Measurements from ENCODE around the gene ZNF350.
"Not testable (repeated sequence)": the region's sequence is repeated elsewhere in the genome, so short reads cannot be mapped to it uniquely, and the experiment has no call there.

The ZNF350 gene

GRCh38 chr19:51986309-51987291 lies at the start of gene ZNF350:
TSS of gene ZNF350 (minus strand) at chr19:51986840. CDS start at chr19:51974360, 12,480 bp downstream.
- DNase-seq (ENCODE audit: low read depth in 3 of 3, low spot score in 1 of 3), result peak; percentile 59 to 76 (median 73)

GRCh38 chr19:52034051-52034728 lies 47.5 kb upstream of the ZNF350 start:
- no peak for DNase-seq (ENCODE audit: low read depth in 3 of 3, low spot score in 1 of 3)

DNA sequence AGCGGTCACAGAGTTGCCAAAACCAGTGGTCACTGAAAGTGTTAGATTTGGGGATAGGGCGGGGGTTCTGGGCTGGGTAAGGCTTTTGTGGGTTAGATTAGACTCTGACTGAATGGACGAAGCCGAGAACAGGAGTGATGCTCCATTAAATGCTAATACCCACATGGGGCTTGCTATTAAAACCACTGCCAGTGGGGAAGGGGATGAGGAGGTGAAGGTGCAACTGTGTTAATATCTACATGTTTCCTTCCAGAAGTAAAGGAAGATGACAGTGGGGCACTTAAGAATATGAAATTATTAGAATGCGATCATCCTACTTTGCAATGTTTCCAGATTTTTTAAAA lies 42.1 kb upstream of the ZNF350 start:
- no peak for DNase-seq (ENCODE audit: low read depth in 3 of 3, low spot score in 1 of 3)

DNA sequence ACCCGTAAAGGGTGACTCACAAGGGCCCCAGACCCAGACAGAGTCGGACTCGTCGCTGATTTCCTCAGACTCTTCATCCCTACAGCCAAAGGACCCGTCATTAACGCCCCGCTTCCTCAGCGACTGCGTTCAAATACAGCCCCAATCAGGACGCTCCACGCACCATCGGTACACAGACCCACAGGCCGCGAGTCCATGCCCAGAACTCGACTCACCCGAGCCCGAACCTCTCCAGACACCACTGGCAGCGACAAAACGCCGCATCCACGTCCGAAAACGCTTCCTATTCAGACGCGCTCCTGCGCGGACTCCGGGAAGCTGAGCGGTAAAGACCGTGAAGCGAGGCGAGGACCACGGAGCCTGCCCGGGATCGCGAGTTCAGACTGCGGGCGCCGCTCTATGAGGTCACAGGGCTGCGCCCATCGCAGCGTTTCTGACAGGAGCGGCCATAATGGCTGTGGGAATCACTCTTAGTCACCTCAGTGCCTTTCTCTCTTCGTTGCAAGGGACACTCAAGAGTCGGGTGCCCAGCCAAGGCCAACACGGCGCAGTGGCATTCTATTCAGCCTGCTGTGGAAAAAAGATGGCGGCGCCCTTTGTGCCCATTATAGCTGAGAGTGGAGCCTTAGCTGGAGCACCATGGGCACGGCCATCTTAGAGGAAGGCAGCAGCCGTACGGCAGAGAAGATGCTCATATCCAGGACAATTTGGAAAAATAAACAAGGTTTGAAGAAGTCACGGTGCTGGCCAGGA lies 41.6 kb upstream of the ZNF350 start, which contains the start of gene ZNF614:
TSS of gene ZNF614 (minus strand) at position 353 of the 753 bp plus-strand sequence. CDS start 2,634 bp downstream, outside the sequence.
- DNase-seq (ENCODE audit: low read depth in 3 of 3, low spot score in 1 of 3), result peak; percentile 45 to 73 (median 59)

DNA sequence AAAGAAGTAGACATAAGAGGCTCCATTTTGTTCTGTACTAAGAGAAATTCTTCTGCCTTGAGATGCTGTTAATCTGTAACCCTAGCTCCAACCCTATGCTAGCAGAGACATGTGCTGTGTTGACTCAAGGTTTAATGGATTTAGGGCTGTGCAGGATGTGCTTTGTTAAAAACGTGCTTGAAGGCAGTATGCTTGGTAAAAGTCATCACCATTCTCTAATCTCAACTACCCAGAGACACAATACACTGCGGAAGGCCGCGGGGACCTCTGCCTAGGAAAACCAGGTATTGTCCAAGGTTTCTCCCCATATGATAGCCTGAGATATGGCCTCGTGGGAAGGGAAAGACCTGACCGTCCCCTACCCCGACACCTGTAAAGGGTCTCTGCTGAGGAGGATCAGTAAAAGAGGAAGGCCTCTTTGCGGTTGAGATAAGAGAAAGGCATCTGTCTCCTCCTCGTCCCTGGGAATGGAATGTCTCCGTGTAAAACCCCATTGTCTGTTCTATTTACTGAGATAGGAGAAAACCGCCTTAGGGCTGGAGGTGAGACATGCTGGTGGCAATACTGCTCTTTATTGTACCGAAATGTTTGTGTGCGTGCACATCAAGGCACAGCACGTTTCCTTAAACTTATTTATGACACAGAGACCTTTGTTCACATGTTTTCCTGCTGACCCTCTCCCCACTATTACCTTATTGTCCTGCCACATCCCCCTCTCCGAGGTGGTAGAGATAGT lies 39.8 kb upstream of the ZNF350 start:
- DNase-seq (ENCODE audit: low read depth in 3 of 3, low spot score in 1 of 3), result not testable (repeated sequence)

GRCh38 chr19:52024478-52024877 lies 37.8 kb upstream of the ZNF350 start:
- DNase-seq (ENCODE audit: low read depth in 3 of 3, low spot score in 1 of 3), result not testable (repeated sequence)

DNA sequence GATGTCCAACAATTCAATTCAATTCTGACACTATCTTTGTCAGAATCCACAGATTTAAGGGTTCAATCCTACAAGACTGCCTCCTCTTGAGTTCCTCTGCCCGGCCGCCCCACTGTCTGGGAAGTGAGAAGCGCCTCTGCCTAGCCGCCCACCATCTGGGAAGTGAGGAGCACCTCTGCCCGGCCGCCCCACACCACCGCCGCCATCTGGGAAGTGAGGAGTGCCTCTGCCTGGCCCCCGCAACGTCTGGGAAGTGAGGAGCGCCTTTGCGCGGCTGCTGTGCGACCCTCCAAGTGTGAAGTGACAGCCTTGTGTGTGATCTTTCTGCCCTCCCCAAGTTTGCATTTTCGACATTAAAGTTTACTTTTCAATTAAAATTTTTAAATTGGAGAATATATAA lies 35.6 kb upstream of the ZNF350 start:
- no peak for DNase-seq (ENCODE audit: low read depth in 3 of 3, low spot score in 1 of 3)

- no peak for DNase-seq (ENCODE audit: low read depth in 3 of 3, low spot score in 1 of 3)
These were observed 33.9 kb upstream of the ZNF350 start for GRCh38 chr19:52020506-52020905.

DNA sequence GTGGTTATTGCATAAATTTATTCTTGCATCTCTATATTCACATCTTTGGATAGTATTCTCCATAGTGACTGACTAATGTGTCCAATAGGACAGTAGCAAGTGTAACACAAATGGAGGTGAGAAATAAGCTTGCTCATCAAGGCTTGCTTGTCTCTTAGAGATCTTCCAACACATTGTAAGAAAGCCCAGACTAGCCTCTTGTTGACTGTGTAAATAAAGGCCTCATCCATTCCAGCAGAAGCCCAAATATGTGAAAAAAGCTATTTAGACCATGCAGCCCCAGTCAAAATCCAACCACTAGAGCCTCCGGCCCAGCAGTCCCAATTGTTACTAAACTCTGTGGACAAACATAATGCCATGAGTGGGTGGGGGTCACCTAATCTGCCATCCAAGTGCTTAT lies 24.0 kb upstream of the ZNF350 start:
- no peak for DNase-seq (ENCODE audit: low read depth in 3 of 3, low spot score in 1 of 3)

- peak; percentile 60 to 82 (median 75) for DNase-seq (ENCODE audit: low read depth in 3 of 3, low spot score in 1 of 3)
These were observed 21.3 kb upstream of the ZNF350 start, which contains the start of gene ZNF615 for GRCh38 chr19:52007806-52008557. TSS of gene ZNF615 (minus strand) at chr19:52008211. CDS start at chr19:52003711, 4,500 bp downstream.

GRCh38 chr19:52007451-52007805 lies 20.8 kb upstream of the ZNF350 start:
- DNase-seq (ENCODE audit: low read depth in 3 of 3, low spot score in 1 of 3), result no peak

GRCh38 chr19:51994048-51994644 lies 7.5 kb upstream of the ZNF350 start:
- DNase-seq (ENCODE audit: low read depth in 3 of 3, low spot score in 1 of 3), result no peak

- no peak for DNase-seq (ENCODE audit: low read depth in 3 of 3, low spot score in 1 of 3)
These were observed 6.8 kb upstream of the ZNF350 start for GRCh38 chr19:51993422-51993821.

GRCh38 chr19:51983361-51983760 lies 3.3 kb downstream of the ZNF350 start:
- DNase-seq (ENCODE audit: low read depth in 3 of 3, low spot score in 1 of 3), result no peak

GRCh38 chr19:51980926-51981325 lies 5.7 kb downstream of the ZNF350 start:
- DNase-seq (ENCODE audit: low read depth in 3 of 3, low spot score in 1 of 3), result not testable (repeated sequence)

DNA sequence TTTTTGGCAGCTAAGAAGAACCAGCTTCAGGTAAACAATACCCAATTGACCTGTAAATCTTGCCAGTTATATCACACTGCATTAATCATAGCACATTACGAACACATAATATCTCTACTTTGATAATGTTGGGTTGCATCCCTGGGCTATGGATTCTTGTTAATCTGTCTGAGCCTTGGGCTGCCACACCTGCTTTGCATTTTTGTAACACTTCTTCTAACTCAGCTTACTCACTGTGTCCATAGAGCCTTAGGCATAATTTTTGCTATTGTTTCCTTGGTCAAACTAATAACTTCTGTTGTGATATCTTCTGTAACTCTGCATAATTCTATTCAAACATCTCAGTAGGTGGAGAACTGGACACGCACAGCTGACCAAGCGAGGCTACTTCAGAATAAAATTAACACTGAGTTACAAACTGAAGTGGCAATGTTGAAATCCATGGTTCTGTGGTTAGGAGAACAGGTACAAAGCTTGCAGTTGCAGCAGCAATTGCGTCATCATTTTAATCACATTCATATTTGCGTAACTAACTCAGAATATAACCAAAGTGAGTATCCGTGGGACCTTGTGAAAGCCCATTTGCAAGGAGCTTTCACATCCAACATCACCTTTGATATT lies 6.4 kb downstream of the ZNF350 start:
- DNase-seq (ENCODE audit: low read depth in 3 of 3, low spot score in 1 of 3), result no peak

- no peak for DNase-seq (ENCODE audit: low read depth in 3 of 3, low spot score in 1 of 3)
These were observed 7.8 kb downstream of the ZNF350 start for GRCh38 chr19:51978882-51979281.

GRCh38 chr19:51977346-51977745 lies 9.3 kb downstream of the ZNF350 start:
- DNase-seq (ENCODE audit: low read depth in 3 of 3, low spot score in 1 of 3), result no peak

- DNase-seq (ENCODE audit: low read depth in 3 of 3, low spot score in 1 of 3), result no peak
These were observed 9.8 kb downstream of the ZNF350 start for GRCh38 chr19:51976852-51977251.

Data from stimulated activated CD4-positive, alpha-beta T cell treated with anti-CD3 and anti-CD28 coated beads, TNF-alpha, amount 100 ng/mL, for 1 hour (primary cell).